NCI-H1417 (cell line): ENCODE measurements around the gene MSS51.

Source experiments
- DNase-seq, 3 experiments: peaks; one replicate each; lab custom pipeline; 2025; lab: John Stamatoyannopoulos, UW

Gene MSS51

DNA sequence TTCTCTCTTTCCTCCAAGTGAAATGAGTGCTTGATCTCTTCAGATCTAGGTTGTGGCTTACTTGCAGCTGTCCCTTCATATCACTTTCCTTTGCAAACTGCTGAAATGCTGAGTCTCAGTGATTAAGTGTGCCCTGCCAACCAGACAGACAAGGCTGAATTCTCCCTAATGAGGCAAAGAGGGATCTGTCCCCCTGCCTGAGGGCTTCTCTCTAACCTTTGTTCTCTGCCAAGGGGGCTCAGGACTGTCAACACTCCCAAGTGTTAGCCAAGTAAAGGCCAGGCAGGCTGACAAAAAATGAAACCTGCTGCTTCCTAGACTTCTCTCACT lies at the start of gene MSS51:
TSS of gene MSS51 (minus strand) at position 24 of the 330 bp plus-strand sequence. CDS start 5,277 bp downstream, outside the sequence.
- DNase-seq: peak in 2 of 3 experiments; percentile 23 to 79

DNA sequence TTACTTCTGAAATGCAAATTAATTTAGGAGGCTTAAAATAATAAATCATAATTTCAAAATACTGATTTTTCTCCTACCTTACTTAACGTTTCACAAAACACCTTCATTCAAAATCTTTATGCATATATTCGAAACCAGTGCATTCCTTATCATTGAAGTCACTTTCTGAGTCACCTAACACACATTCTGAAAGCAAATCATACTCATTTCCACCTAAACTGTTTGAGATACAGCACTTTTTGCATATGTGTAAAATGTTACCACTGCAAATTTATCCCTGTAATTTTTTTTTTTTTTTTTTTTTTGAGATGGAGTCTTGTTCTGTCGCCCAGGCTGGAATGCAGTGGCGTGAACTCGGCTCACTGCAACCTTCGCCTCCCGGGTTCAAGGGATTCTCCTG lies 46.8 kb upstream of the MSS51 start:
- DNase-seq: no peak

DNA sequence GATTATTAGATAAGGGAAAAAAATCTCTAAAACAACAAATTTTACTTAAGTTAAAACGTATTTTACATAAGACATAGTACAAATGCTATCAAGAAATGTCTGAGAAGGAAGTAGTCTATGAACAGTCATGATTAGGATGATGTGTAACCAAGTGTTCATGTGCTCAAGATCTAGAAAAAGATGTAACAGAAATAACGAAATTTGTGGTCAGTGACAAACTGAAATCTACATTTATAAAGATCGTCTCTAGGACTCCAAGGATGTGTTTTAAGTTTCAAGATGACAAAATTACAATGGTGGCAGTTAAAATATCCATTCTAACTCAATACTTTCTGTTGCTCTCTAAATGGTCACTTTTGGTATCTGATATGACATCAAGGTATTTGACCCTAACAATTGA lies 45.3 kb upstream of the MSS51 start:
- no peak for DNase-seq

DNA sequence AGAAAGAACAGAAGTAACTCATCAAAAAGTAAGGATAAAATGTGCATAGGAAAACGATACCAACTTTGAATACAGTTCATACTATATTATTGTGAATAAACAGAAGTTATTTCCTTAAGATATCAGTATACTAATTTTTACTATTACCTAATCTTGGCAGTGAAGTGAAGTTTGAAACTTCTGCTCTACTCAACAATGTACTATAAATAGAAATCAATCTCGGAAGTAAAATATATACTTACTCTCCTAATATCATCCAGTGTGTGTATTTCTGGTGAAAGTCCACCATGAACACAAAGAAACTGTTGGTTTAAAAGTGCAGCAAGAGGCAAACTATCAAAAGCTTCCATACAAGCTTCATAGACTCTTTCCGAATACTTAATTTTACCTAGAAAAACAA lies 37.9 kb upstream of the MSS51 start:
- DNase-seq: no peak

DNA sequence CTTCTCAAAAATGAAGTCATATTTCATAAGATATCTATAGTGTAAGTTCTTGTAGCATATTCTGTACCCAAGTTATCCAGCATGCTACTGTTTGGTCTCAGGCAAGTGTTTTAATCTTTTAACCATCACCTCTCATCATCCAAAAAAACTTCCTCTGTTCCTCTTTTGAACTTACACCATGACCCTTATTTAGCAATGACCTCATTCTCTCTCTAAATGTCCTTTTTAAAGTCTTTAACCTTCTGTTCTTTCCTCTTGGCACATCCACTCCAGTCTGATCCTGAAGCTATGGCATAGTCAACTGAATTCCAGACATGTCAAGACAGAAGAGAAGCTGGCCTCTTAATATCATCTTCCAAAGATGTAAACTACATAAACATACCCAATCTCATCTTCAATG lies 36.2 kb upstream of the MSS51 start:
- DNase-seq: no peak

DNA sequence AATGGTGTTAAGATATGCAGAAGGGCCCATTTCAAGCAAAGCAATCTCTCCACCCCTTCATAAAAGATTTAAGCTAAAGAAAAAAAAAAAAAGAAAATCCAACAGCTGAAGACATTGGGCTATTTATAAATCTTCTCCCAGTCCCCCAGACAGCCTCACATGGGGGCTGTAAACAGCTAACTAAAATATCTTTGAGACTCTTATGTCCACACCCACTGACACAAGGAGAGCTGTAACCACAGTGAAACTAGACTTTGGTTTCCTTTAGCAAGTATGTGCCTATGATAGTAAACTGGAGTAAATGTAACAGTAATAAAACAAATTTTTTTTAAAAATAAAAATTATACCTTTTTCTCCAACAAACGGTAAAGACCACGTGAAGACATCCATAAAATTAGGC lies 33.8 kb upstream of the MSS51 start:
- no peak for DNase-seq

DNA sequence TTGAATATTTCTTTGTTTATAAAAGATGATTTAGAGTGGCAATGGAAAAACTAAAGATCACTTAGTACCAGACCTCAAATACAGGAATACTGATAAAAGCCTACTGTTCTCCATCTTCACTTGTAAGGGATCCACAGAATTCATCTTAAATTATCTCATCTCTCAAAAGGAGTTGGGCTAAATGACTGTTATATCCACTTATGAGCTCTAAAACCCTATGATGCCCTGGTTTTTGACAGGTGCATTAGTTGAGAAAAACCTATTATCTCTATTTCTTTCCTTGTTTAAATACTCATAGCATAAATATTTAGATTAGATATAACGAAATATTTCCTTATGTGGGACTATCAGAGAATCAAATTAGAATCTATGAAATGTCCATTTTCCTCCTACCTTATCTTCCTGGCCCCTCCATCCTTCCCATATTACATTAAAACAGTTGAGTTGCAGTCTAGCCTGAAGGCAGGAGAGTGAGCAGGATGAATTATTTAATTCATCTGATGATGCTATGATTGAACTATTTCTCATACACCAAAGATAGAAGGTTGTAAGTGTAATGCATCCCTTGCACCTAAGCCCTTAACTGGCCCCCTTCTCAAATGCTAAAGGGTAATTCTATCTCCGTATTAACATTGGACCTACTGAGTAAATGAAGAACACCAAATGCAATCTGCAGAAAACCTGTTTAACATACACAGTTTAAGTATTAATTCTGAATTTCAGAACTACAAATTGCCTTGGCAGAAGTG lies 32.8 kb upstream of the MSS51 start:
- no peak for DNase-seq

DNA sequence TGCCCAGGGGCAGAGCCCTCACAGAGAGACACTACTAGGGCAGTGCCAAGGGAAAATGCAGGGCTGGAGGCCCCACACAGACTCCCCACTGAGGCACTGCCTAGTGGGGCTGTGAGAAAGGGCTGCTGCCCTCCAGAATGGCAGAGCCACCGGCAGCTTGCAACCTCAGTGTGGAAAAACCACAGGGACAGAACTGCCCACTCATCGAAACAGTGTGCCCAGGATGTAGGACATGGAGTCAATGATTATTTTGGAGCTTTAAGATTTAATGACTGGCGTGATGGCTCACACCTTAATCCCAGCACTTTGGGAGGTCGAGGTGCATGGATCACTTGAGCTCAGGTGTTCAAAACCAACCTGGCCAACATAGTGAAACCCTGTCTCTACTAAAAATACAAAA lies 27.5 kb upstream of the MSS51 start:
- no peak for DNase-seq

DNA sequence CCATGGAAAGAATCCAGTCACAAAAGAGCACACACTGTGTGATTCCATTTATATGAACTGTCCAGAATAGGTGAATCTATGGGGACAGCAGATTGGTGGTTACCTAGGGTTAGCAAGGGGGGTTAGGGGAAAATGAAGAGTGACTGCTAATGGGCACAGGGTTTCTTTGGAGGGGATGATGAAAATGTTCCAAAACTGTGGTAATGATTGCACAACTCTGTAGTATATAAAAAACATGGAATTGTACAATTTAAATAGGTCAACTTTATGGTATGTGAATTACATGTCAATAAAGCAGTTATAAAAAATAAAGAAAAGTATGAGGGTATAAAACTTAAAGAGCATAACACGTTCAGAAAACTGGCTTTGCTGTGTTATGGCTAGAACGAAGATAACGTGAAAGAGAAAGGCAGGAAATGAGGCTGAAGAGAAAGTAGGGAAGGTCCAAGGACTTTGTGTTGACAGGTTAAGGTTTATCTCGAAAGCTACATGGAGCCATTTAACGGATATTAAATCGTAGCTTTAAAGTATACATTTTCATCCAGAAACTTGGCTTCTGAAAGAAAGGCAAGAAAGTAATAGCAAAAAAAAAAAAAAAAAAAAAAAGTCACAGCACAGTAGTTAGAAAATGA lies 26.4 kb upstream of the MSS51 start:
- DNase-seq: no peak

DNA sequence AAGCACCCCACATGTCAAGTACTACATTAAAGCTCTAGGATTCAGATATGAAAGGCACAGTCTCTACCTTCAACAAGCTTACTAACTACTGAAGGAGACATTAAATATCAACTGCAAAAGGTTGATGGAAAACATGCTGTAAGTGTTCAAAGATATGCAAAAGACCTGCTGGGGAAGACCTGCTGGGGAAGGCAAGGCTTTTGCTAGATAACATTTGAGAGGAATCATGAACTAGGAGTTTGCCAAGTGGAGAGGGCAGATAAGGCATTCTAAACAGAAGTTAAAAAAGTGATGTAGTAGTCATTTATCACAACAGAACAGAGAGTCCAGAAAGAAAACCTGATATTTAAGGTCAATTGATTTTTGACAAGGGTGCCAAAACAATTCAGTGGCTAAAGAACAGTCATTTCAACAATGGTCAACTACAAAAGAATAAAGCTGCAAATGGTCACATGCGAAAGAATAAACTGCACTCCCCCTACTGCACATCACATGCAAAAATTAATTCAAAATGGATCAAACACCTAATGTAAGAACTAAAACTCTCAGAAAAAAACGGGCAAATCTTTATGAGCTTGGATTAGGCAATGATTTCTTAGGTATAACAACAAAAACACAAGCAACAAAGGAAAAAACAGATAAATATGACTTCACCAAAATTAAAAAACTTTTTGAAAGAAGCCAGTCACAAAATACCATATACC lies 23.0 kb upstream of the MSS51 start:
- DNase-seq: no peak

DNA sequence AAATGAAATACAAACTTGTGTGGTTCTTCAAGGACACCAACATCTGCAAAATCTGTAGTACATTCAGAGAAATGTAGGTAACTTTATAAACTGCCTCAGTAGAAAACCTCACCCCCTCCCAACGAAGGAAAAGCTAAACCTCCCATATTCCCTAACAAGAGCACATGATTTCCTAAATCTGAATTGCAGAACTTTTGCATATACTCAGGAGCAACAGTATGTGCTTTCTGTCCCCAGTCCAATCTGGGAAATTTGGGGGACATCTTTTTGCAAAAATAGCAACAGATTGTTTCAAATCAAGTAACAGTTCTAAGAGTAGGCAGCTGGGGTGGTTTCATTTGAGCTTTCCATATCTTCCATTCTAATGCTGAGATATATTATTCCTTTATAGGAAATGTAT lies 15.8 kb upstream of the MSS51 start:
- DNase-seq: no peak

DNA sequence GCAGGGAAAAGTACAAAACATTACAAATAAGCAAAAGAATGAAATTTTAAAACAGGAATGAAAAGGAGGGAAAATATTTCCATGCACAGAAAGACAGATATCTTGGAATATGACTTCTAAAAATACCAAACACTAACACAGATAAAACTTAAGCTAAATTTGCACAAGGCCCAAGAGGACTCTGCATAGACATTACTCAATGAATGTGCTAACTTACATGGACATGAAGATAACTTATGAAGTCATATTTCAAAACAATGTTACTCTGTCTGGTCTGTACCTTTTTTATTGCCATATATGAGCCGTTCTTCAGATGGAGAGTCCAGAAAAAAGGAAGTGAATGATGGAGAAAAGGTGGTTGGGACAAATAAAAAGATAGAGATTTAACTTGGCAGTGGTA lies 15.0 kb upstream of the MSS51 start:
- DNase-seq: no peak

DNA sequence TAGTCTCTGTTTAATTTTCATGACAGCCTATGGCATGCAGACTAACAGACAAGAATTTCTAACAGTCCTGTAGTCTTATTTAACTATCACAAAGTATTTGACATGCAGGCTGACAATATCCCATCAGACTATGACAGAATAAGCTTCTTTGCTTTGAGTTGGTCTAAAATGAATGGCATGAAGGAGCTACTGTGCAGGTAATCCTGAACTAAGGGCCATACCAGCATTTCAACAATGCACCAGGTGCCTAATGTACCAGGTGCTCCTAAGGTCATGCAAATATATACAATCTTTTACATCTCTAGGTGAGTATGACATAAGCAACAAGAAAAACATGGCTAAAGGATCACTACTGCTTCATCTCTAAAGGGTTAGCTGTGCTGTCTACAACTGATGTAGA lies 13.6 kb upstream of the MSS51 start:
- DNase-seq: no peak

DNA sequence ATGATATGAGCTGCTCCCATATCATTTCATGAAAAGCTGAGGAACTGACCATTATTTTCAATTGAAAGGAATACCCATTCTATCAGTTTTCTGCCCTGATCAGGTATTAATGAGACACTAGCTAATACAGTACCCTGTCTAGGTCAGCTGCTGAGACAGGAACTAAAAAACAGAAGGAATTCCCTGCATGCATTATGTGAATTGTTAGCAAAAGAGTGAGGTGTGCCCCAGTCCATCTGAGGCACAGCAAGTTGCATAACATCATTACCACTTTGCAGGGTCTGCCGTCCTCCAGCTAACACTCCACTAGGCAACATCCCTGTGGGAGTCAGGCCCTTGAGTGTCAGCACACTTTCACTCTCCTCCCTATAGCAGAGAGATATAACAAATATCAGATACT lies 11.1 kb upstream of the MSS51 start:
- DNase-seq: no peak

DNA sequence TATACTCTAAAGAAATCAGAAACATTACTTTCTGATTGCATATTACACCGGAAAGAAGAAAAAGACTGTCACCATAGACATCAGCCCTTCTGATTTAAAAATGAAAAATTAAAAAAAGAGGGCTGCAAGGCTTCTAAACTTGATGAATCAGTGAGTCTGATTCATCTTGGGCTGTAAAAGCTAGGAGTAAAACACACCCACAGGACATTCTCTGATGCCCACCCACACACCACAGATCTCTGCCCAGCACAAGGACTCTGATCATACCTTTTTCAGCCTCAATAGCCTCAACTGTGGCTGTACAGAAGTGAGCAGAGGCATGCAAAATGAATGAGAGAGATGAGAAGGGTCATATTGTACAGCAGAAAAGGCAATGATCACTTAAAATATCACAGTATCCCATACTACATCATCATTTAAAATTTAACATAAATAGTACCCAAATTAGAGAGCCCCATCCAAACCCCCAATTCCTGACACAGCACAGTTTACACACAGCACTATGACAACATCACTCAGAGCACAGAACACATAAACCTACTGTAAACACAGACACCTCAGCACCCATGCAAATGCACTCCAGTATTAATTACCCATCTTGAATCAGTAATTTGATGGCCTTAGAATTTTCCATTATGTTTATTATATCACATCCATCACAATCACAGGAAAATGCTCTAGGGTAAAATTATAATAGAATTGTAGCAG lies 6.4 kb upstream of the MSS51 start:
- DNase-seq: peak in 2 of 3 experiments; percentile 30 to 81

DNA sequence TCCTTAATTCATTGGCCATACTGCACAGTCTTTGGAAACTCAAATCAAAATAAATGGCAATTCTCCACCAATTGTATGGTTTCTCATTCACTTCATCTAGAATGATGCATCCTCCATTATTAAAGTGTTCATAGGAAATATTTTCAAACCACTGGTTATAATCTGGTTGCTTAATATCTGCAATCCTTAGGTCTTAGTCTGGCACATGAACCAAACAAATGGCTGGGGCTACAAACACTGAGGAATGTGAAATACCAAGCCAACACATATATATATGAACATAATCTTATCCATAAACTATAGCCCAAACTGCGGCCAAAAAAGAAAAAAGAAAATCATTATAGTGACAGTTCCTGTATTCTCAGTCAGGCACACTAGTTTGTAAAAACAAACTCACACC lies 5.7 kb upstream of the MSS51 start:
- no peak for DNase-seq

DNA sequence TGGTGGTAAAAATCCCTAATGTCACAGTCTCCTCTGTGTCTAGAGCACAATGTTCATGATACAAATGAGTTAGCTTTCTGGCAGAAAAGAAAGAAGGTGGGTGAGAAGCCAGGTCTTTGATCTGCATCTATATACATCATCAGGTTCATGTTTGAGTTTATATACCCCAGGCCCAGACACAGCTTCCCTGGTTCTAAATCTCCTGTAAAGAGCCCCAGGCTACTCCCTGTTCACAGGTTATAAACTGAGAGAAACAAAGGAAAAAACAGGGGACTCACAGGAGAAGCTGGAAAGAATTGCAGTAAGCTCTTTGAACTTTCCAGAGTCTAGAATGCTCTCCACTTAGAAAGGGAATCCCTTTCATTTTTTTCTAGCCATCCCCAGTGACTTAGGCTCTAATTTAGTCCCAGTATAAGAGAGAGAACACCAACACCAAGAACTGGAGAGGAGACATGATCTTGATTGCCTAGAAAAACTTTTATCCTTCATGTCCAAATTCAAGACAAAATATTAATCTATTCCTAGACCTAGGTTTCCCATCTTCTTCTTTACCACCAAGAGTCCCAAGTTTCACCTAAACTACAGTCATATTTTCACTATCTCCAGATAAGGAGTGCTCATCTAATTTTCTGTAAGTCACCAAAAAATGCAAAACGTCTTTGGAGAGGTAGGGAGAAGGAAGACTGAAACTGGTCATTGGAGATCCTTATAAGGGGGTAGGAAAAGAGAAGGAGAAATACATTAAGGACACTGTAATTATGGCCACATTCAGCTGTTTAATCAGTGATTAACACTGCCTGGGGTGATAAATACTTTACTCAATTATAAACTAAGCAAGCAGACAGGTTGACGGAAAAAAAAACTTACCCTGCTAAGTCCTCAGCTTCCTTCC lies 469 bp downstream of the MSS51 start:
- DNase-seq: peak in 1 of 3 experiments; percentile 79

DNA sequence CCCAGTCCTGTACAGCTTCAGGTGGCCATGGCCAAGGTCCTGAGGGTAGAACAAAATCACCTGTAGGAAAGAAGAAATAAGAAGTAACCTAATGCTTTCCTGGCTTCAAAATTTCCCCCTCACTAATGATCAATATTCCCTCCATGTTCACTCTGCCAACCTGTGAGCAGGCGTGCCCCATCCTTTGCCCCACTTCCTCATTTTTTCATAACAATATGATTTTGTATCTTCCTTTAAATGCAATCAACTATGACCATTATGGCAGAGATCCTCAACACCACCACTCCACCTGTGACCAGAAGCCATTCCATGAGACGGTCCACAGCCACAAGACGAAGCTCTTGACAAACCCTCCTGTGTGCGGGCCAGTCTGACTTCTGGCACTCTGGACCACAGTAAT lies 7.0 kb downstream of the MSS51 start:
- no peak for DNase-seq

DNA sequence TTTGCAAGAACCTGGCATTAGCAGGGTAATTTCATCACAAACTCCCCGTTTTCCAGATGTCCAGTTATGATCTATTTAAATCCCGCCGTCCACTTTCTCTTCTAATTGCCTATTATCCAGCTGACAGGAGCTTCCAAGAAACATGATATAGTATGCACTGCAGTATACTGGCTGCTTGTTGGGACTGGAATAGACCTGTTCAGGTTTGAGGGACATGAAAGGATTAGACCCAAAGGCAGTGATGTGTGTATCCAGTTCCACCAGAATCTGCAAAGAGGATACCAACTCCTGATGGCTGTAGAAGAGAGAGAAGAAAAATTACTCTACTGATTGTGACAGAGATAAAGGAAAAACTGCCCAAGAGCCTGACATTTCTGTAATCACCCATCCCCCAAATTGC lies 8.9 kb downstream of the MSS51 start:
- DNase-seq: no peak

DNA sequence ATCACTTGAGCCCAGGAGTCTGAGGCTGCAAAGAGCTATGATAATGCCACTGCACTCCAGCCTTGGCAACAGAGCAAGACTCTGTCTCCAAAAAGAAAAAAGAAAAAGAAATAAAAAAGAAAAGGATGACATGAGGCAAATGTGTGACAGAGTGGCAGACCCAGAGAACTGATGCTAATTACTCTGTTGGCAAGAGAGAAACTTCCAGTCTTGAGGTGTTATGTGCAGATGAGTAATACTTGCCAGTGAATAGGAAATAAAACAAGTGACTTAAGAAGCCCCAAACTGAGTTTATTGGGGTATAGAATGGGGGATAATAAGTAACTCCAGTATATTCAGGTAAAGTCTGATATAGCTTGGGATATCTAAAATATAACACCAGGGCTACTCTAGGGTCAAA lies 10.1 kb downstream of the MSS51 start:
- no peak for DNase-seq

DNA sequence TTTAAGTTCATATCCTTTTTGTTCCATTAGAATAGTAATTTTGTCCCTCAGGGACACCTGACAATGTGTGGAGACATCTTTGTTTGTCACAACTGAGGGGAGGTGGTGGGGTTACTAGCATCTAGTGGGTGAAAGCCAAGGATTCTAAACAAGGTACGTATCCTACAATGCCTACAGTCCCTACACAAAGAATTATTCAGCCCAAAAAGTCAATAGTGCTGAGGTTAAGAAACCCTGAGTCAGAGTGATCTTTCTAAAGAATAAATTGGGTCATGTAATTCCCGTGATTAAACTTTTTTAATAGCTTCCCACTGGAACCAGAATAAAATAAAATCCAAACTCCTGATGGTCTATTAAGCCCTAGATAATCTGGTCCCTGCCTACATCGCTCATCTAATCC lies 16.8 kb downstream of the MSS51 start:
- DNase-seq: no peak
